Motor neuron (in vitro differentiated cells): ENCODE results near the gene MARCHF11. TPM values are rescaled to one million over a fixed set of nuclear protein-coding genes. Genes with fewer than 3 reads are reported as not detected.

Source experiments
- ATAC-seq, 8 experiments: fragments of 200-7000 bp; cut with Tn5 transposase; replicated peaks in 6 of 8; 2 replicates each; pipeline ENCODE4 v1.8.0; 2021; ENCODE audit warnings: mild to moderate bottlenecking in 8 of 8, moderate library complexity in 8 of 8
- H3K27ac ChIP-seq, 2 donors: fragments of 250-450 bp; sonication (Bioruptor Pico); 2 replicates each; pipeline ENCODE4 v1.9.0; 2021; ENCODE audit warnings: antibody characterized with exemption in 2 of 2, mild to moderate bottlenecking in 2 of 2, moderate library complexity in 1 of 2
- H3K4me1 ChIP-seq, 2 donors: fragments of 250-450 bp; sonication (Bioruptor Pico); replicated peaks in 1 of 2; 2 replicates each; pipeline ENCODE4 v1.6.1; 2021; ENCODE audit warnings: antibody characterized with exemption in 2 of 2, mild to moderate bottlenecking in 2 of 2, moderate library complexity in 1 of 2
- H3K4me3 ChIP-seq, 5 donors: fragments of 250-450 bp; sonication (Bioruptor Pico); 2 replicates each; pipeline ENCODE4 v1.9.0; 2021; ENCODE audit warnings: antibody characterized with exemption in 5 of 5, mild to moderate bottlenecking in 5 of 5, moderate library complexity in 4 of 5
- WGBS, 10 experiments: fragments of 450-650 bp; shearing (Covaris generic); methylation state at CpG; one replicate each; pipeline ENCODE4 v1.0.0; 2022; 5-methylcytosine and 5-hydroxymethylcytosine counted together
- in situ Hi-C, 9 experiments: fragments of 400-800 bp; cut with MboI; loops; one replicate each; pipeline ENCODE4 v1.15.0; 2021; ENCODE audit warnings: low sequenced_read_pairs in 9 of 9, low pct_unique_long_range_greater_than_20kb in 2 of 9; ENCODE audit not compliant: unreplicated experiment in 9 of 9
- total RNA-seq, 8 experiments: library from RNA; unstranded; fragments of 300-600 nt; gene quantifications; 2 replicates each; pipeline versions ENCODE4 v1.2.3 to v1.2.4, GENCODE V29; 2022

The MARCHF11 gene
- total RNA-seq, 8 experiments from 2014 or later, result 3.7 to 8.8 (median 3.9) TPM; not detected in 3

GRCh38 chr5:16066810-16067209 lies 112.8 kb downstream of the MARCHF11 start:
- WGBS, 10 experiments, result 7 to 100% (median 52%) methylated on average over 1 to 2 of the region's 2 CpGs; no CpG with 5 or more reads in 3 of the 10 experiments
- Histone ChIP-seq H3K4me3 (no peak overlapping the region), H3K27ac (no peak overlapping the region), H3K4me1 (peaks cover 0 to 18% of the 10 kb centered on the region in 2 donors)
- in situ Hi-C loops, result no loop called here
- ATAC-seq, result no peak

DNA sequence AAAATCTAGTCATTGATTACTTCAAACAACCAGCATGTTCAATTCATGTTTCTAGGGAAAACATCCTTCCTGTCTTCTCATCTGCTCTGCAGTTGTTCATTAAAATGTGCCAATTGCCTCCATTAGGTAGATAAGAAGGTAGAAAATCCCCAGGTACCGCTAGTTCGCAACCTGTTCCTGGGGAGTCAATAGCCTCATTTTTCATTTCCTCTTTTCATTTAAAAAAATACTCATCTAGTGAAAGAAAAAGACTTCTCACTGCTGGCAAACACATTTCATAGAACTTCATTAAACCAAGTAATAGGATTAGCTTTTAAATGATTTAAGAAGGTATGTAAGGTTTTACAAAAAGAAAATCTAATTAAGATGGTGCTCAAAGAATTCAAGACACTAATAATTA lies 113.3 kb downstream of the MARCHF11 start:
- Histone ChIP-seq H3K4me3 (no peak overlapping the region), H3K27ac (no peak overlapping the region), H3K4me1 (peaks cover 0 to 18% of the 10 kb centered on the region in 2 donors)
- no peak for ATAC-seq
- in situ Hi-C loops, result no loop called here
- 35 to 100% (median 95%) methylated on average over 2 of the region's 2 CpGs; no CpG with 5 or more reads in 4 of the 10 experiments for WGBS, 10 experiments

DNA sequence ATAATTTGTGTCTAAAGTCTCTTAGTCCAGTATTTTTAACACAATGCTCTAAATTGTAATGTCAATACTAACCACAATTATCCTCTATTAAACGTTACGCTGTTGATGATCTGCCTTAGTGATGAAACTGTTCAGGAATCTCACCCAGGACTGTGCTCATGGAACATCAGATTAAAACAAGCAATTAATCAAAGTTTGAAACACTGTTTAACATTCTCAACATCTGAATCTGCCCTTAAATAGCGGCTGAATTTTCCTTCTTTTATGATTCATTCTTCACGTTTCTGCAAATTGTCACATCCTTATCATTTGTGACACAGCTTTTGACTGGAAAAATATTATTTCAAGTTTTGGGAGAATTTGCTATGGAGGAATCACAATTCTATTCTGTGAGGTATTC lies 113.8 kb downstream of the MARCHF11 start:
- ATAC-seq, result no peak
- WGBS, 10 experiments, result 6 to 87% (median 71%) methylated on average over 1 to 4 of the region's 4 CpGs
- H3K27ac ChIP-seq, result no peak overlapping the region
- in situ Hi-C loops, result no loop called here
- H3K4me1 ChIP-seq, result peaks cover 0 to 15% of the 10 kb centered on the region in 2 donors
- H3K4me3 ChIP-seq, result no peak overlapping the region

DNA sequence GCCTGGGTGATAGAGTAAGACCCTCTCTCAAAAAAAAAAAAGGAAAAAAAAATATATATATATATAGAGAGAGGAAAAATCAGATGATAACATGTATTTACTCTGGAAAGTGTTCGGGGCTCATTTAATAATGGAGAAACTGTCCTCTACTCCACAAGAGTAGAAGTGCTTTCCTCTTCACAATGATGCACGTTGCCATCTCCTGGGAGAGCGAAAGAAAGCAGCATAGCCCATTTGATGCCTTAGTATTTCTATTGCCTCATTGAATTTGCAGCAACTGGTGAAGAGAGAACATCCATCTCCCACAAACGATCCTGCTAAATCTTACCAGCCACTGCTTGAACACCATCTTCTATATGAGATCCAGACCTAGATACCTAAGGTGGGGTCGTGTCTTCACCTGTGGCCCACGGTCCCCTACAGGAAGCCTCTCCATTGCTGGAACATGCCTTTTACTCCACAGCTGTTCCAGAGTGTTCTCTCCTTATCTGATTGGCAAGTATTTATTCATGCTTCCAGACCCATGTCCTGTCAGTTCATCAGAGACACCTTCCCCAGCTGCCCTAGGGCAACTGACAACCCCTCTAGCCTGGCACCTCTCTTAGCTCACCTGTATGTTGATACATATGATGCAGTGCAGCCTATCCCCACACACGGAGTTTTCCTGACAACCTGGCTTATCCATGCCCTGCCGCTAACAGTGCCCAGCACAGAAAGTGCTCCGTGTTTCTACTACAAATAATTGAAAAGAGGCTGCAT lies 115.3 kb downstream of the MARCHF11 start:
- 33 to 100% (median 77%) methylated on average over 1 to 9 of the region's 9 CpGs; no CpG with 5 or more reads in 1 of the 10 experiments for WGBS, 10 experiments
- Histone ChIP-seq H3K4me1 (peaks cover 0 to 4% of the 10 kb centered on the region in 2 donors), H3K27ac (no peak overlapping the region), H3K4me3 (no peak overlapping the region)
- ATAC-seq, result no peak
- in situ Hi-C loops, result no loop called here

GRCh38 chr5:16061163-16061562 lies 118.4 kb downstream of the MARCHF11 start:
- in situ Hi-C loops, result no loop called here
- ATAC-seq, result no peak
- WGBS, 10 experiments, result 0 to 53% (median 44%) methylated on average over 1 to 3 of the region's 3 CpGs; no CpG with 5 or more reads in 4 of the 10 experiments

GRCh38 chr5:16057277-16057676 lies 122.3 kb downstream of the MARCHF11 start:
- ATAC-seq, result peak in 3 of 8 experiments; percentile 29 to 46 (median 41)
- Histone ChIP-seq H3K27ac (no peak overlapping the region), H3K4me3 (no peak overlapping the region), H3K4me1 (peaks cover 3 to 11% of the 10 kb centered on the region in 2 donors)
- 0 to 60% (median 13%) methylated on average over 1 of the region's 1 CpG; no CpG with 5 or more reads in 5 of the 10 experiments for WGBS, 10 experiments
- in situ Hi-C loops, result no loop called here

More at GRCh38 chr5:16061163-16061562, 118.4 kb downstream of the MARCHF11 start:
- no peak overlapping the region for H3K27ac ChIP-seq
- peaks cover 6 to 11% of the 10 kb centered on the region in 2 donors for H3K4me1 ChIP-seq
- H3K4me3 ChIP-seq, result no peak overlapping the region

GRCh38 chr5:16051246-16051755 lies 128.3 kb downstream of the MARCHF11 start:
- WGBS, 10 experiments, result 0 to 100% (median 62%) methylated on average over 1 to 3 of the region's 3 CpGs
- H3K27ac ChIP-seq, result no peak overlapping the region
- H3K4me1 ChIP-seq, result peaks cover 0 to 3% of the 10 kb centered on the region in 2 donors
- ATAC-seq, result no peak
- in situ Hi-C loops, result no loop called here
- H3K4me3 ChIP-seq, result no peak overlapping the region

- Histone ChIP-seq H3K4me3 (no peak overlapping the region), H3K27ac (no peak overlapping the region), H3K4me1 (peaks cover 0 to 3% of the 10 kb centered on the region in 2 donors)
- no peak for ATAC-seq
- 0 to 100% (median 44%) methylated on average over 1 of the region's 1 CpG; no CpG with 5 or more reads in 2 of the 10 experiments for WGBS, 10 experiments
- in situ Hi-C loops, result no loop called here
Measured at GRCh38 chr5:16050414-16050813, 129.2 kb downstream of the MARCHF11 start.

DNA sequence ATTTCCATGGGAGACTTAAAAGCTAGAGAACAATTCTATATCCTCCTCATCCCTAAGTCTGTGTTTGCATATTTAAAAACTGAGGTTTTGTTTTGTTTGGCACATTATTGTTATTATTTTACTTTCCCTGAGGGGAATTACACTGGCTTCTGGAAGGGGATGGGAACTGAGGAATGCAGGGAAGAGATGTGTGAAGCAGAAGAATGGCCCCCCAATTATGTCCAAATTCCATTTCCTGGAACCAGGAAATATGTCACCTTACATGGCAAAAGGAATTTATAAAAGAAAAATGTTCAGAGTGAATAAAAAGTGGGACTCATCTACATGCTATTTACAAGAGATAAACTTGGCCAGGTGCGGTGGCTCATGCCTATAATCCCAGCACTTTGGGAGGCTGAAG lies 129.8 kb downstream of the MARCHF11 start:
- Histone ChIP-seq H3K4me1 (peaks cover 0 to 3% of the 10 kb centered on the region in 2 donors), H3K4me3 (no peak overlapping the region), H3K27ac (no peak overlapping the region)
- WGBS, 10 experiments, result 29 to 100% (median 94%) methylated on average over 1 of the region's 1 CpG; no CpG with 5 or more reads in 4 of the 10 experiments
- in situ Hi-C loops, result no loop called here
- no peak for ATAC-seq

GRCh38 chr5:16048132-16048531 lies 131.5 kb downstream of the MARCHF11 start:
- H3K4me1 ChIP-seq, result peaks cover 0 to 3% of the 10 kb centered on the region in 2 donors
- peak in 1 of 8 experiments; percentile 52 for ATAC-seq
- no peak overlapping the region for H3K4me3 ChIP-seq
- in situ Hi-C loops, result no loop called here
- H3K27ac ChIP-seq, result no peak overlapping the region

DNA sequence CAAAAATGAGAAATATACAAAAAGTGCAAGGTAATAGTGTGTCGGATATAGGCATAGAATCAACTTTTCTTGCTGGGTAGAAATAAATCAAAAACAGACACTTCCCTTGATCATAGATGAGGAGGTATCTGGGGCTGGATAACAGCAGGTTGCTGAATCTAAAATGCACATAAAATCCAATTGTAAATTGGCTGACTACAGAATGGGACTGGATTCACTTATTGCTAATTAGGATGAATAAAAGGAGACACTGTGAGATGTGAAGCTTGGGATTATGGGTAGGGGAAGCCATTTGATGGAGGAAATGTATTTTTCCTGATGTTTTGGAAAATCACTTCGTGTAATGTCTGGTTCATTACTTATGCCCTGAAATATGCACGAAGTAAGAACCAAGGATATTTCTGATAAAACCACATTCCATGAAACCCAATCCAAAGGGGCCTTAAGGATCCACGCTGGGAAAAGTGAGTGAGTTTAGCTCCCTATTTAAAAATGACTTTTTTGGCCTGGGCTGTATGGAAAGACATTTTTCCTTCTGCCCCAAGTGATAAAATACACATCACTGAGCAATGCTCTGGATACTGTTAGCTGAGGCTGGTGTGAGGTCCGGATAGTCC lies 136.1 kb downstream of the MARCHF11 start:
- in situ Hi-C loops, result no loop called here
- 11 to 90% (median 69%) methylated on average over 1 to 5 of the region's 5 CpGs for WGBS, 10 experiments
- no peak for ATAC-seq
- Histone ChIP-seq H3K4me3 (no peak overlapping the region), H3K27ac (no peak overlapping the region), H3K4me1 (peaks cover 0 to 10% of the 10 kb centered on the region in 2 donors)

DNA sequence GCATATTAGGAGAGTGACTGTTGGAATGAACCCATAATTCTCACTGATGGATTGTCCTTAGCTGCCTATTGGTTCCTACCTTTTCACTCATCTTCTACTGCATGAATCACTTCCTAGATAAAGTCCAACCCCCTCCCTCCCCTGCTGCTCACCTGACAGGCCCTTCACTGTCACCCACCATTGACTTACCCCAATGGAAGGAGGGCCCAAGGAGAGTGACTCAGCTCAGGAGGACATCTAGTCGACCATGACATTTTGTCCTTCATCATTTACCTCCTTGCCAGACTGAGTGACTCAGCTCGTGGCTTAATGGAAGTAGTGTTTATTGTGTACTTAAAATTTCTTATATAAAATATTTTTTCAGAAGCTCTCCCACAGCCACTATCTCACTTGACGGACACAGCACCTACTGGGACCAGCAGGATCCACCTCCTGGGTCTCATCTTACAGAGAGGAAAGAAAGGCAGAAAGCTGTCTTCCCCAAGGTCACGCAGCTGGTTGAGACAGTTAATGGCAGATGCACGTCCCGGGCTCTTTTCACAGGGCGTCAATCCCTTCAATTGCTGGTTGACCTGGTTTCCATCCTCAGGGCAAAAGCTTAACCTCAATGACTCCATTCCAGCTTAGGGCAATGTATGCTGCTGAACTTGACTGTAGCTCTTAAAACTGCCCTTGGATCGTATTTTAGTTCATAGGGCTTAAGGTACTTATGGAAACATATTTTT lies 142.3 kb downstream of the MARCHF11 start:
- Histone ChIP-seq H3K4me1 (peaks cover 0 to 35% of the 10 kb centered on the region in 2 donors), H3K4me3 (no peak overlapping the region), H3K27ac (no peak overlapping the region)
- in situ Hi-C loops, result no loop called here
- WGBS, 10 experiments, result 21 to 100% (median 67%) methylated on average over 1 to 7 of the region's 8 CpGs; no CpG with 5 or more reads in 3 of the 10 experiments
- peak in 2 of 8 experiments; percentile 29 to 58 for ATAC-seq
